Coronary artery (tissue), 2 donors: Measurements from ENCODE around the gene HDC.

Source experiments
- DNase-seq: peaks from one replicate; pipeline ENCODE4 v3.0.0-alpha.2; 2017; ENCODE audit warnings: low spot score
- H3K27ac ChIP-seq, 2 donors: fragments of 200-600 bp; sonication (generic); one replicate each; pipeline ENCODE4 v1.5.1; 2016 to 2019
- H3K4me3 ChIP-seq: fragments of 200-600 bp; sonication (generic); 2 replicates; pipeline ENCODE4 v1.5.1; 2016; ENCODE audit warnings: mild to moderate bottlenecking, moderate library complexity
- TF ChIP-seq, protein P1 (sequence below): fragments of 200-600 bp; sonication (generic); IDR thresholded peaks from one replicate; pipeline ENCODE4 v1.5.1; 2019; ENCODE audit warnings: antibody characterized with exemption

Gene HDC

DNA sequence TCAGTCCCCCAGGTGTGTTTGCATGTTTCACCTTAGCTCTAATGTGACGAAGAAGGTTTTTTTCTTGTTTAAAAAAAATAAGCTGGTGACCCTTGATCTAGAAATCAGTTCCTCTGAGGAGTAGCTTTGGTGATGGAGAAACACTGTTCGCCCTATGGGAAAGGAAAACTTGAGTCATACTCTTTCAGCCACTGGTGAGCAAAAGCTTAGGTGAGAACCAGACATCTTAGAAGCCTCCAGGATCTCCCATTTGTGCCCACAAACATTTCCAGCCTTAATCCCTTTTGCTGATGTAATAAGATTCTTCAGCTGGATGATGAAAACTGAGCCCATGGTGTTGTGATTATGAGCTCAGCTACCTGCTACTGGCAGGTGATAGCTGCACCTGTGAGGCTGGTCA is 45.7 kb downstream of the HDC start:
- Histone ChIP-seq H3K27ac (no peak overlapping the region), H3K4me3 (no peak overlapping the region)
- DNase-seq = no peak
- TF ChIP-seq, protein P1, sequence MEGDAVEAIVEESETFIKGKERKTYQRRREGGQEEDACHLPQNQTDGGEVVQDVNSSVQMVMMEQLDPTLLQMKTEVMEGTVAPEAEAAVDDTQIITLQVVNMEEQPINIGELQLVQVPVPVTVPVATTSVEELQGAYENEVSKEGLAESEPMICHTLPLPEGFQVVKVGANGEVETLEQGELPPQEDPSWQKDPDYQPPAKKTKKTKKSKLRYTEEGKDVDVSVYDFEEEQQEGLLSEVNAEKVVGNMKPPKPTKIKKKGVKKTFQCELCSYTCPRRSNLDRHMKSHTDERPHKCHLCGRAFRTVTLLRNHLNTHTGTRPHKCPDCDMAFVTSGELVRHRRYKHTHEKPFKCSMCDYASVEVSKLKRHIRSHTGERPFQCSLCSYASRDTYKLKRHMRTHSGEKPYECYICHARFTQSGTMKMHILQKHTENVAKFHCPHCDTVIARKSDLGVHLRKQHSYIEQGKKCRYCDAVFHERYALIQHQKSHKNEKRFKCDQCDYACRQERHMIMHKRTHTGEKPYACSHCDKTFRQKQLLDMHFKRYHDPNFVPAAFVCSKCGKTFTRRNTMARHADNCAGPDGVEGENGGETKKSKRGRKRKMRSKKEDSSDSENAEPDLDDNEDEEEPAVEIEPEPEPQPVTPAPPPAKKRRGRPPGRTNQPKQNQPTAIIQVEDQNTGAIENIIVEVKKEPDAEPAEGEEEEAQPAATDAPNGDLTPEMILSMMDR = no peak

DNA sequence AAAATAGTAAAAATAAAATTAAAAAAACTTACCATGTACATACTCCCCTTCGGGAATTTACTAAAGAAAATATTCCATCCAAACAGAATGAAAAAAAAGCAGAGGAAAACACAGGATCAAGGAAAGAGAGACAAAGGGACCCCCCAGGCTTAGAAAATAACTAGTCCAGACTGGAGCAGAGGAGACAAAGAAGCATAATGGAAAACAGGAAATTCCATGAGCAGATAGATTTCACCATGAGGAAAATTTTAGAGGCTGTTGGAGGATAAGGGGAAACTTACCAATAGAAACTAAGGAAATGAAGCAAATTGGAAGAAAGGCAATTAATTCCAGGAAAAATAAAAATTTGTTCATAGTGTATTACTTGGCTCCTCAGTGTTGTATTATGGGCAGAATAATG is 46.8 kb downstream of the HDC start:
- DNase-seq = no peak
- Histone ChIP-seq H3K4me3 (no peak overlapping the region), H3K27ac (no peak overlapping the region)
- TF ChIP-seq, protein P1 = no peak

- TF ChIP-seq, protein P1 = no peak
- H3K4me3 ChIP-seq = no peak overlapping the region
- DNase-seq = no peak
- no peak overlapping the region for H3K27ac ChIP-seq
These were observed 47.2 kb downstream of the HDC start for GRCh38 chr15:50218291-50218690.

DNA sequence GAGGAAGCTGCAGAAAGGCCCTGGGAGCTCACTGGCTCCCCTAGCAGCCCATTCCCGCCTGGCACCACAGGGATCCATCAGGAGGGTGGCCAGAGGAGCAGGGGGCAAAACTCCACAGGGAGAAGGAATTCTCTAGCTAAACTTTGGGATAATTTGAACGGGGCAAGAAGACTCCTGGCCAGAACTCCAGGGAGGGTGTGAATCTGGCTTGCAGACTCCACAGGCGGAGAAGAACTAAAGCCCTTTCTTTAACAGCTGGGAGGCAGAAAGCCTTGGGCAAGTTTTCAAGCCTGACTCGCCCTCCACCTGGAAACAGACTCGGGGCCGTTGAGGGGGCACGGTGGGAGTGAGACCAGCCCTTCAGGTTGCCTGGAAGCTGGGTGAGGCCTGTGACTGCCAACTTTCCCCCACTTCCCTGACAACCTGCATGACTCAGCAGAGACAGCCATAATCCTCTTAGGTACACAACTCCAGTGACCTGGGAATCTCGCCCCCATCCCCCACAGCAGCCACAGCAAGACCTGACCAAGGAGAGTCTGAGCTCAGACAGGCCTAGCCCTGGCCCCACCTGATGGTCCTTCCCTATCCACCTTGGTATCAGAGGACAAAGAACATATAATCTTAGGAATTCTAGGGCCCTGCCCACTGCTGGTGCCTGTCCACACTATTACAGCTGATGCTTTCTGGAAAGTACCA is 54.9 kb downstream of the HDC start:
- DNase-seq = no peak
- H3K27ac ChIP-seq = no peak overlapping the region
- TF ChIP-seq, protein P1 = no peak
- H3K4me3 ChIP-seq = no peak overlapping the region

DNA sequence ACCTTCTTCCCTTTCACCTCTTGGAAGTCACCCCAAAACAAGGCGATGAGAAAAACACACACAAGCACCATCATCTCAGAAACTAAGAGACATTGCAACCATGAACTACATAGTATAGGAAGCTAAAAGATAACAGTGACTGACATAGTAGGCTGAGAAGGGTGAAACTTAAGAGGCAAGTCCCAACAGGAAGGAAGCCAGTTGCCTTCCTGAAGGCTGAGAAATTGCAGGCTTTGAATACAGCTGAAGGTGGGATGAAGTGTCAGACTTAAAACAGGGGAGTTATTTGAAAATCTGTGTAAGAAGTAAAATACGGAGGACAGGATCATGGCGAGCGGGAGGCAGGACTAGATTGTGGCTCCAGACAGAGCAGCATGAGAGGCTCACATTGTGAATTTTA is 55.7 kb downstream of the HDC start:
- DNase-seq = no peak
- TF ChIP-seq, protein P1 = no peak
- Histone ChIP-seq H3K4me3 (no peak overlapping the region), H3K27ac (no peak overlapping the region)

GRCh38 chr15:50206020-50206419 is 59.5 kb downstream of the HDC start:
- DNase-seq = no peak
- Histone ChIP-seq H3K4me3 (no peak overlapping the region), H3K27ac (no peak overlapping the region)
- TF ChIP-seq, protein P1 = no peak

DNA sequence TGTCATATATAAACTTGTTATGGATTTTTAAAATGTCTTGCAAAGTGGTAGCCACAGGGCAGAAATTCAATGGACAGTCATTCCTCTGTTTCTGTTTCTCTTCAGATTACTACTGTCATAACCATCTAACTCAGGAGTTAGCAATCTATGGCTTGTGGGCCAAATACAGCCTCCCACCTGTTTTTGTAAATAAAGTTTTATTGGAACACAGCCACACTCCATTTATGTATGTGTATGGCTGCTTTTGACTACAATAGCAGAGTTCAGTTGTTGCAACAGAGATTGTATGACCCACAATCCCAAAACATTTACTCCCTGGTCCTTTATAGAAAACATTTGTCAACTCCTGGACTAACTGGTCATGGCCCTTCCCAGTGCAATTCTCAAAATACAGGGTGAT is 63.5 kb downstream of the HDC start:
- TF ChIP-seq, protein P1 = no peak
- Histone ChIP-seq H3K4me3 (no peak overlapping the region), H3K27ac (no peak overlapping the region)
- DNase-seq = no peak
